IMR-90 (cell line): Measurements from ENCODE around the gene ROBO2.

Experiments used
- FOS ChIP-seq: fragments of 150-350 bp; IDR thresholded peaks from 2 replicates; pipeline ENCODE4 v1.6.1; 2016; ENCODE audit warnings: low read depth, low read length
- POLR2A ChIP-seq: IDR thresholded peaks from 2 replicates; pipeline ENCODE4 v1.6.1; 2012; ENCODE audit warnings: mild to moderate bottlenecking, low read depth, low read length
- RCOR1 ChIP-seq: IDR thresholded peaks from 2 replicates; pipeline ENCODE4 v1.6.1; 2012; ENCODE audit warnings: mild to moderate bottlenecking, low read length, improper control_type of control experiment; ENCODE audit not compliant: insufficient replicate concordance
- RFX5 ChIP-seq: IDR thresholded peaks from 2 replicates; pipeline ENCODE4 v1.8.0; 2012; ENCODE audit warnings: low read depth, mild to moderate bottlenecking, low read length, moderate library complexity
- TF ChIP-seq, protein P1 (sequence below): conservative IDR thresholded peaks from 2 replicates; pipeline ENCODE4 v1.5.1; 2012; ENCODE audit warnings: mild to moderate bottlenecking, low read depth, low read length, improper control_type of control experiment

DNA sequence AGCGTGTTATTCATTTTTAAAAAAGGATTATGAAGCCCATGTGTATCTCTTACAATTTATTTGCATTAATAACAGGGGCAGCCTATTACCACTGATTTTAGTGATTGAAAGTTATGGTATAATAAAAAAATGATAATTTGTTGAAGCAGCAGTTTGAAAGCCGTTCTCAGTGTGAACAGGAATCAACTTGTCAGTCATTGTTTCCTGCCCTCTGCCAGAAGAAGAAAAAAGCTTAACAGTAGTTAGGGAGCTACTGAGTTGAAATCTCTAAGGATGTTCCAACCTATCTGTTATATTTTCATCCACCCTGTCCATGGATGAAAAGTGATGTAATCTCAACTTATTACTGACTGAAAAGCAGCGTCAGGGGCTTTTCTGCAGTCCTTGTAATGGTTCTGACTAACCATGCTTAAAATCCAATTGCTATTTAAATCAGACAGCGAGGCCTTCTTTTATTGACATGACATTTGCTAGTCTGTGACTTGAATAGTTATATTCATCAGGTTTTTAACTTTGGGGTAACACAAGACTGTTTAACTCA, 486.7 kb downstream of the ROBO2 start:
- TF ChIP-seq RCOR1 (no peak), FOS (no peak), POLR2A (no peak), RFX5 (no peak)
- TF ChIP-seq, protein P1, sequence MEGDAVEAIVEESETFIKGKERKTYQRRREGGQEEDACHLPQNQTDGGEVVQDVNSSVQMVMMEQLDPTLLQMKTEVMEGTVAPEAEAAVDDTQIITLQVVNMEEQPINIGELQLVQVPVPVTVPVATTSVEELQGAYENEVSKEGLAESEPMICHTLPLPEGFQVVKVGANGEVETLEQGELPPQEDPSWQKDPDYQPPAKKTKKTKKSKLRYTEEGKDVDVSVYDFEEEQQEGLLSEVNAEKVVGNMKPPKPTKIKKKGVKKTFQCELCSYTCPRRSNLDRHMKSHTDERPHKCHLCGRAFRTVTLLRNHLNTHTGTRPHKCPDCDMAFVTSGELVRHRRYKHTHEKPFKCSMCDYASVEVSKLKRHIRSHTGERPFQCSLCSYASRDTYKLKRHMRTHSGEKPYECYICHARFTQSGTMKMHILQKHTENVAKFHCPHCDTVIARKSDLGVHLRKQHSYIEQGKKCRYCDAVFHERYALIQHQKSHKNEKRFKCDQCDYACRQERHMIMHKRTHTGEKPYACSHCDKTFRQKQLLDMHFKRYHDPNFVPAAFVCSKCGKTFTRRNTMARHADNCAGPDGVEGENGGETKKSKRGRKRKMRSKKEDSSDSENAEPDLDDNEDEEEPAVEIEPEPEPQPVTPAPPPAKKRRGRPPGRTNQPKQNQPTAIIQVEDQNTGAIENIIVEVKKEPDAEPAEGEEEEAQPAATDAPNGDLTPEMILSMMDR: no peak
